A549 (cell line): Measurements from ENCODE around the gene PHF21A. TPM values are rescaled to one million over a fixed set of nuclear protein-coding genes. Genes with fewer than 3 reads are reported as not detected.
"Not testable (repeated sequence)": the region's sequence is repeated elsewhere in the genome, so short reads cannot be mapped to it uniquely, and the experiment has no call there.

ENCODE experiments used
- ATAC-seq, 2 experiments: fragments of 200-7000 bp in 1 of 2; fragments of >200 bp in 1 of 2; cut with Nextera tagmentation in 1 of 2; cut with Tn5 transposase in 1 of 2; 3 replicates each; pipeline versions ENCODE4 v1.8.0 to v1.9.1; 2018 to 2020; ENCODE audit warnings: mild to moderate bottlenecking in 1 of 2, moderate library complexity in 1 of 2
- CTCF ChIA-PET: fragments of 300-600 bp; sonication (Branson Sonifier 250); formaldehyde crosslinking; extraction: SDS; loops from one replicate; lab custom pipeline; 2021; ENCODE audit warnings: antibody characterized with exemption, inconsistent platforms; lab: Yijun Ruan, JAX
- POLR2A ChIA-PET: fragments of 350-600 bp; formaldehyde crosslinking; extraction: SDS; loops from one replicate; lab custom pipeline; 2021; ENCODE audit warnings: antibody characterized with exemption, inconsistent platforms; lab: Yijun Ruan, JAX
- DNase-seq, 2 experiments: peaks; one replicate each; pipeline versions ENCODE4 v3.0.0 to v3.0.0-alpha.2; 2011 to 2016; ENCODE audit warnings: low read depth in 1 of 2, low spot score in 1 of 2
- FAIRE-seq: peaks from 2 replicates; lab custom pipeline; 2011; peaks lifted over from hg19 to GRCh38; lab: Jason Lieb, UNC
- H3K27ac ChIP-seq, 2 experiments: fragments of >200 bp; sonication (Bioruptor Twin); formaldehyde crosslinking; 3 replicates each; pipeline ENCODE4 v1.5.1; 2016 to 2017
- H3K4me1 ChIP-seq: fragments of >200 bp; sonication (Bioruptor Twin); formaldehyde crosslinking; 3 replicates; pipeline ENCODE4 v1.6.1; 2016
- H3K4me2 ChIP-seq: fragments of >200 bp; sonication (Bioruptor Twin); formaldehyde crosslinking; 3 replicates; pipeline ENCODE4 v1.6.1; 2016
- H3K4me3 ChIP-seq: fragments of >200 bp; sonication (Bioruptor Twin); formaldehyde crosslinking; 3 replicates; pipeline ENCODE4 v1.5.1; 2016
- H3K9me3 ChIP-seq: fragments of >200 bp; sonication (Bioruptor Twin); formaldehyde crosslinking; 3 replicates; pipeline ENCODE4 v1.6.1; 2016
- BCL3 ChIP-seq: fragments of >200 bp; sonication (Bioruptor Twin); formaldehyde crosslinking; IDR thresholded peaks from 3 replicates; pipeline ENCODE4 v1.6.1; 2016
- BHLHE40 ChIP-seq: IDR thresholded peaks from 2 replicates; pipeline ENCODE4 v1.6.1; 2012; ENCODE audit warnings: low read depth, low read length, inconsistent platforms
- EHMT2 ChIP-seq: fragments of 200-600 bp; sonication (generic); IDR thresholded peaks from 2 replicates; pipeline ENCODE4 v1.6.1; 2016; ENCODE audit warnings: antibody characterized with exemption, low read depth, mild to moderate bottlenecking, moderate library complexity
- HES2 ChIP-seq: fragments of >200 bp; sonication (Bioruptor Twin); formaldehyde crosslinking; IDR thresholded peaks from 2 replicates; pipeline ENCODE4 v1.6.1; 2016
- HEYL ChIP-seq: fragments of 250-450 bp; sonication (Bioruptor Pico); IDR thresholded peaks from 2 replicates; pipeline ENCODE4 v1.8.0; 2021; ENCODE audit warnings: mild to moderate bottlenecking, moderate library complexity
- JUN ChIP-seq, 2 experiments: fragments of >200 bp; sonication (Bioruptor Twin); formaldehyde crosslinking; IDR thresholded peaks; 2 replicates in 1 of 2; 3 replicates in 1 of 2; pipeline ENCODE4 v1.6.1; 2016 to 2017
- KDM1A ChIP-seq: fragments of 200-600 bp; sonication (generic); IDR thresholded peaks from 2 replicates; pipeline ENCODE4 v1.6.1; 2016; ENCODE audit warnings: low read depth, mild to moderate bottlenecking
- KDM5A ChIP-seq: fragments of 200-600 bp; sonication (generic); IDR thresholded peaks from 2 replicates; pipeline ENCODE4 v1.6.1; 2016; ENCODE audit warnings: antibody characterized with exemption, mild to moderate bottlenecking
- MAFK ChIP-seq: fragments of 450-650 bp; IDR thresholded peaks from 2 replicates; pipeline ENCODE4 v1.6.1; 2014; ENCODE audit not compliant: partially characterized antibody
- MAZ ChIP-seq: fragments of 150-350 bp; IDR thresholded peaks from 2 replicates; pipeline ENCODE4 v1.6.1; 2014; ENCODE audit warnings: antibody characterized with exemption, low read depth, low read length, borderline replicate concordance
- MYC ChIP-seq: IDR thresholded peaks from 2 replicates; pipeline ENCODE4 v1.6.1; 2012; ENCODE audit warnings: mild to moderate bottlenecking, inconsistent platforms, low read length, improper control_type of control experiment, borderline replicate concordance
- NR3C1 ChIP-seq: fragments of >200 bp; sonication (Bioruptor Twin); formaldehyde crosslinking; IDR thresholded peaks from 3 replicates; pipeline ENCODE4 v1.6.1; 2017
- RCOR1 ChIP-seq: fragments of 150-350 bp; IDR thresholded peaks from 2 replicates; pipeline ENCODE4 v1.6.1; 2014; ENCODE audit warnings: antibody characterized with exemption, low read length, low read depth
- RFX5 ChIP-seq: fragments of 450-650 bp; IDR thresholded peaks from 2 replicates; pipeline ENCODE4 v1.7.1; 2014; ENCODE audit warnings: antibody characterized with exemption, mild to moderate bottlenecking, moderate library complexity
- SREBF2 ChIP-seq: fragments of 450-650 bp; IDR thresholded peaks from 2 replicates; pipeline ENCODE4 v1.6.1; 2014; ENCODE audit warnings: mild to moderate bottlenecking, moderate library complexity
- TFCP2L1 ChIP-seq: fragments of 250-450 bp; sonication (Bioruptor Pico); IDR thresholded peaks from 2 replicates; pipeline ENCODE4 v1.5.0; 2021; ENCODE audit warnings: mild to moderate bottlenecking
- ZC3H11A ChIP-seq: fragments of 450-650 bp; IDR thresholded peaks from 2 replicates; pipeline ENCODE4 v1.6.1; 2014; ENCODE audit warnings: antibody characterized with exemption, mild to moderate bottlenecking
- ZSCAN20 ChIP-seq: fragments of 250-450 bp; sonication (Bioruptor Pico); IDR thresholded peaks from 2 replicates; pipeline ENCODE4 v1.8.0; 2022; ENCODE audit warnings: mild to moderate bottlenecking, moderate library complexity
- WGBS: methylation state at CpG from one replicate; pipeline ENCODE4 v1.1.6; 2017; ENCODE audit errors: missing lambda C conversion rate; 5-methylcytosine and 5-hydroxymethylcytosine counted together
- polyA plus RNA-seq, 4 experiments: library from polyadenylated mRNA; depleted of rRNA in 3 of 4; stranded (reverse); fragments of >200 nt; fragmentation: RNase III in 1 of 4; extraction: RNeasy Plus Mini Kit Qiagen cat#74134 plus additional on column Dnase treatment in 1 of 4; gene quantifications; 2 replicates in 3 of 4; 3 replicates in 1 of 4; pipeline ENCODE4 v1.2.3, GENCODE V29; 2011 to 2017
- TF ChIP-seq, protein P1 (sequence below): fragments of 450-650 bp; IDR thresholded peaks from 2 replicates; pipeline ENCODE4 v1.6.1; 2014; ENCODE audit warnings: antibody characterized with exemption
- TF ChIP-seq, protein P2 (sequence below): fragments of >200 bp; sonication (Bioruptor Twin); formaldehyde crosslinking; IDR thresholded peaks from 3 replicates; pipeline ENCODE4 v1.5.1; 2016
- TF ChIP-seq, protein P3 (sequence below): IDR thresholded peaks from 2 replicates; pipeline ENCODE4 v1.6.1; 2012

PHF21A gene
- polyA plus RNA-seq, 2 of the 4 experiments (the other 2 are of a cell fraction), result 20.0 to 31.9 TPM

DNA sequence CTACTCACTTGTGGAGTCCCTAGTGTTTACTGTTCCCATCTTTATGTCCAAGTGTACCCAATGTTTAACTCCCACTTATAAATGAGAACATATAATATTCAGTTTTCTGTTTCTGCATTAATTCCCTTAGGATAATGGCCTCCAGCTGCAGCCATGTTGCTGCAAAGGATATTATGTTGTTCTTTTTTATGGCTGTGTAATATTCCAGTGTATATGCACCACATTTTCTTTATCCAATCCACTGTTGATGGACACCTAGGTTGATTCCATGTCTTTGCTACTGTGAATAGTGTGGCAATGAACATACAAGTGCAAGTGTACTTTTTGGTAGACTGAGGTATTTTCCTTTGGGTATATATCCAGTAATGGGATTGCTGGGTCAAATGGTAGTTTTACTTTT, 107.1 kb downstream of the PHF21A start:
- TF ChIP-seq KDM1A, result 0 out of 2 replicates have a peak, but pooled peaks have one; percentile 23
- TF ChIP-seq, all 56 proteins: peak for 1; not testable (repeated sequence) for 55
- CTCF ChIA-PET, result interaction anchor here (1.3 kb wide), 1 partner anchor 49 kb away, joined by 6 read pairs; no protein-coding TSS in a partner anchor
- ATAC-seq, H3K9me3 ChIP-seq, H3K4me3 ChIP-seq, H3K27ac ChIP-seq, FAIRE-seq, DNase-seq, POLR2A ChIA-PET, H3K4me2 ChIP-seq: not testable (repeated sequence)
- H3K4me1 ChIP-seq, result peaks cover 11% of the 10 kb centered on the region; the same call in 2 of the 3 replicates

- no peak overlapping the region for H3K27ac ChIP-seq
- 81% methylated on average over 2 of the region's 2 CpGs for WGBS
- H3K4me3 ChIP-seq, result no peak overlapping the region
- no peak for FAIRE-seq
- H3K4me2 ChIP-seq, result no peak overlapping the region
- no peak for DNase-seq
- ChIA-PET CTCF (interaction anchor here (0.7 to 1.7 kb wide), 6 partner anchors 11 to 47 kb away, joined by 3 to 12 read pairs (median 4); no protein-coding TSS in a partner anchor), POLR2A (no interaction called here)
- peaks cover 5% of the 10 kb centered on the region; the same call in 2 of the 3 replicates for H3K4me1 ChIP-seq
- no peak for ATAC-seq
- H3K9me3 ChIP-seq, result no peaks in the 10 kb centered on the region
- TF ChIP-seq HES2 (no peak), TFCP2L1 (CRISPR knock-in tag) (no peak), BCL3 (no peak), EHMT2 (no peak), MAZ (no peak), RFX5 (no peak), BHLHE40 (no peak), KDM5A (no peak), NR3C1 (no peak), SREBF2 (no peak), ZC3H11A (no peak), ZSCAN20 (CRISPR knock-in tag) (no peak), HEYL (CRISPR knock-in tag) (no peak), MYC (no peak), MAFK (no peak), RCOR1 (no peak)
- TF ChIP-seq, protein P1, sequence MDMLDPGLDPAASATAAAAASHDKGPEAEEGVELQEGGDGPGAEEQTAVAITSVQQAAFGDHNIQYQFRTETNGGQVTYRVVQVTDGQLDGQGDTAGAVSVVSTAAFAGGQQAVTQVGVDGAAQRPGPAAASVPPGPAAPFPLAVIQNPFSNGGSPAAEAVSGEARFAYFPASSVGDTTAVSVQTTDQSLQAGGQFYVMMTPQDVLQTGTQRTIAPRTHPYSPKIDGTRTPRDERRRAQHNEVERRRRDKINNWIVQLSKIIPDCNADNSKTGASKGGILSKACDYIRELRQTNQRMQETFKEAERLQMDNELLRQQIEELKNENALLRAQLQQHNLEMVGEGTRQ, result no peak
- TF ChIP-seq, protein P2, sequence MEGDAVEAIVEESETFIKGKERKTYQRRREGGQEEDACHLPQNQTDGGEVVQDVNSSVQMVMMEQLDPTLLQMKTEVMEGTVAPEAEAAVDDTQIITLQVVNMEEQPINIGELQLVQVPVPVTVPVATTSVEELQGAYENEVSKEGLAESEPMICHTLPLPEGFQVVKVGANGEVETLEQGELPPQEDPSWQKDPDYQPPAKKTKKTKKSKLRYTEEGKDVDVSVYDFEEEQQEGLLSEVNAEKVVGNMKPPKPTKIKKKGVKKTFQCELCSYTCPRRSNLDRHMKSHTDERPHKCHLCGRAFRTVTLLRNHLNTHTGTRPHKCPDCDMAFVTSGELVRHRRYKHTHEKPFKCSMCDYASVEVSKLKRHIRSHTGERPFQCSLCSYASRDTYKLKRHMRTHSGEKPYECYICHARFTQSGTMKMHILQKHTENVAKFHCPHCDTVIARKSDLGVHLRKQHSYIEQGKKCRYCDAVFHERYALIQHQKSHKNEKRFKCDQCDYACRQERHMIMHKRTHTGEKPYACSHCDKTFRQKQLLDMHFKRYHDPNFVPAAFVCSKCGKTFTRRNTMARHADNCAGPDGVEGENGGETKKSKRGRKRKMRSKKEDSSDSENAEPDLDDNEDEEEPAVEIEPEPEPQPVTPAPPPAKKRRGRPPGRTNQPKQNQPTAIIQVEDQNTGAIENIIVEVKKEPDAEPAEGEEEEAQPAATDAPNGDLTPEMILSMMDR, result no peak
- TF ChIP-seq, protein P3, sequence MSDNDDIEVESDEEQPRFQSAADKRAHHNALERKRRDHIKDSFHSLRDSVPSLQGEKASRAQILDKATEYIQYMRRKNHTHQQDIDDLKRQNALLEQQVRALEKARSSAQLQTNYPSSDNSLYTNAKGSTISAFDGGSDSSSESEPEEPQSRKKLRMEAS, result no peak
Observed at GRCh38 chr11:46012185-46012584, 109.1 kb downstream of the PHF21A start.

DNA sequence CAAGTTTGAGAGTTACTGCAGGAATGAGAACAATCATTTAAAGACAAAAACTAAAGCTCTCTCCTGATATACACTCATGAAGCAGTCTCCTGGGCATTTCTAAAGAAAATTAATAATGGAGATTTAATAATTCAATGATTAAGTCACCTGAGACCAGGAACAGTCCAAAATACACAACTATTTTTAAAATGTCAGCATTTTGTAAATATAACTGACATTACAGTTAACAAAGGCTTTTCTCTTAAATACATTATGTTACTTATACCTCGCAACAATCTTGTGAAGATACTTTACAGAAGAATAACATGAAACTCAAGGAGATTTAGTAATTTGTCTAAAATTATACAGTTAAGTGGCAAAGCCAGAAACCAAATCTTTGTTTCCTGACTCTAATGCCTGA, 111.2 kb downstream of the PHF21A start:
- ChIA-PET POLR2A (no interaction called here), CTCF (interaction anchor here (0.6 kb wide), 1 partner anchor 45 kb away, joined by 3 read pairs; no protein-coding TSS in a partner anchor)
- Histone ChIP-seq H3K4me1 (no peaks in the 10 kb centered on the region), H3K27ac (no peak overlapping the region), H3K9me3 (no peaks in the 10 kb centered on the region), H3K4me2 (no peak overlapping the region), H3K4me3 (no peak overlapping the region)
- TF ChIP-seq MAFK, result peak; percentile 46
- no peak for TF ChIP-seq JUN (IDR thresholded peaks at IDR 0.05)
- ATAC-seq, result no peak
- FAIRE-seq, result no peak
- 94% methylated on average over 1 of the region's 1 CpG for WGBS
- no peak for DNase-seq
